Measurements from ENCODE around the gene PARD3. TPM values are rescaled to one million over a fixed set of nuclear protein-coding genes. Genes with fewer than 3 reads are reported as not detected.

The PARD3 gene
- total and polyA plus RNA-seq, 2 experiments from 2014 or later: 6.3 to 21.2 TPM

GRCh38 chr10:34229917-34230316 lies 585.2 kb downstream of the PARD3 start:
- no peaks in the 10 kb centered on the region for H3K9me3 ChIP-seq (ENCODE audit: low read depth)
- no peaks in the 10 kb centered on the region for H3K27me3 ChIP-seq (replicated peaks; ENCODE audit: insufficient read depth)
- H3K79me2 ChIP-seq (ENCODE audit: insufficient read depth): no peaks in the 10 kb centered on the region
- H3F3A ChIP-seq (ENCODE audit: insufficient read depth): no peaks in the 10 kb centered on the region
- H3K4me3 ChIP-seq: no peak overlapping the region
- no peak overlapping the region for H3K4me2 ChIP-seq (ENCODE audit: unreplicated experiment)
- no peaks in the 10 kb centered on the region for H4K20me1 ChIP-seq (ENCODE audit: insufficient read depth)
- H3K9ac ChIP-seq: no peak overlapping the region
- H3K9me2 ChIP-seq (ENCODE audit: insufficient read depth): no peaks in the 10 kb centered on the region
- H2AFZ ChIP-seq: no peak overlapping the region
- DNase-seq: no peak
- H3K27ac ChIP-seq: no peak overlapping the region
- 86 to 89% methylated on average over 3 of the region's 3 CpGs for WGBS, 2 experiments (ENCODE audit: low coverage in 1 of 2, low lambda C conversion rate in 2 of 2, missing lambda C conversion rate in 2 of 2)
- no peaks in the 10 kb centered on the region for H3K36me3 ChIP-seq (ENCODE audit: low read depth)
- H3K4me1 ChIP-seq (ENCODE audit: insufficient read depth): no peaks in the 10 kb centered on the region
- TF ChIP-seq EZH2 (IDR thresholded peaks at IDR 0.05; ENCODE audit: insufficient read depth, poor library complexity, severe bottlenecking) (no peak), EZH2phosphoT487 (IDR thresholded peaks at IDR 0.05; ENCODE audit: insufficient read depth, low read depth) (no peak)
- in situ Hi-C loops (cut with MboI): no loop called here

- no peak overlapping the region for H3K9ac ChIP-seq
- WGBS, 2 experiments (ENCODE audit: low coverage in 1 of 2, low lambda C conversion rate in 2 of 2, missing lambda C conversion rate in 2 of 2): 80 to 84% methylated on average over 7 of the region's 7 CpGs
- no peaks in the 10 kb centered on the region for H3K79me2 ChIP-seq (ENCODE audit: insufficient read depth)
- no peaks in the 10 kb centered on the region for H3F3A ChIP-seq (ENCODE audit: insufficient read depth)
- DNase-seq: no peak
- H3K36me3 ChIP-seq (ENCODE audit: low read depth): no peaks in the 10 kb centered on the region
- no peak overlapping the region for H3K27ac ChIP-seq
- no peaks in the 10 kb centered on the region for H4K20me1 ChIP-seq (ENCODE audit: insufficient read depth)
- H3K4me3 ChIP-seq: no peak overlapping the region
- H3K9me3 ChIP-seq (ENCODE audit: low read depth): no peaks in the 10 kb centered on the region
- H3K4me1 ChIP-seq (ENCODE audit: insufficient read depth): no peaks in the 10 kb centered on the region
- TF ChIP-seq EZH2phosphoT487 (IDR thresholded peaks at IDR 0.05; ENCODE audit: insufficient read depth, low read depth) (no peak), EZH2 (IDR thresholded peaks at IDR 0.05; ENCODE audit: insufficient read depth, poor library complexity, severe bottlenecking) (no peak)
- no peak overlapping the region for H2AFZ ChIP-seq
- H3K9me2 ChIP-seq (ENCODE audit: insufficient read depth): no peaks in the 10 kb centered on the region
- no peak overlapping the region for H3K4me2 ChIP-seq (ENCODE audit: unreplicated experiment)
- H3K27me3 ChIP-seq (replicated peaks; ENCODE audit: insufficient read depth): no peaks in the 10 kb centered on the region
- in situ Hi-C loops (cut with MboI): no loop called here
Measured at GRCh38 chr10:34228066-34228465, 587.0 kb downstream of the PARD3 start.

GRCh38 chr10:34224639-34225038 lies 590.5 kb downstream of the PARD3 start:
- H3K4me1 ChIP-seq (ENCODE audit: insufficient read depth): no peaks in the 10 kb centered on the region
- H3K9me3 ChIP-seq (ENCODE audit: low read depth): no peaks in the 10 kb centered on the region
- TF ChIP-seq EZH2 (IDR thresholded peaks at IDR 0.05; ENCODE audit: insufficient read depth, poor library complexity, severe bottlenecking) (no peak), EZH2phosphoT487 (IDR thresholded peaks at IDR 0.05; ENCODE audit: insufficient read depth, low read depth) (no peak)
- H3K4me3 ChIP-seq: no peak overlapping the region
- no peaks in the 10 kb centered on the region for H3K79me2 ChIP-seq (ENCODE audit: insufficient read depth)
- no peak overlapping the region for H2AFZ ChIP-seq
- no peak overlapping the region for H3K9ac ChIP-seq
- no peaks in the 10 kb centered on the region for H3K9me2 ChIP-seq (ENCODE audit: insufficient read depth)
- H3F3A ChIP-seq (ENCODE audit: insufficient read depth): no peaks in the 10 kb centered on the region
- H3K4me2 ChIP-seq (ENCODE audit: unreplicated experiment): no peak overlapping the region
- DNase-seq: no peak
- no peaks in the 10 kb centered on the region for H4K20me1 ChIP-seq (ENCODE audit: insufficient read depth)
- no peaks in the 10 kb centered on the region for H3K27me3 ChIP-seq (replicated peaks; ENCODE audit: insufficient read depth)
- 95 to 98% methylated on average over 5 of the region's 5 CpGs for WGBS, 2 experiments (ENCODE audit: low coverage in 1 of 2, low lambda C conversion rate in 2 of 2, missing lambda C conversion rate in 2 of 2)
- H3K36me3 ChIP-seq (ENCODE audit: low read depth): no peaks in the 10 kb centered on the region
- H3K27ac ChIP-seq: no peak overlapping the region
- in situ Hi-C loops (cut with MboI): no loop called here

- H3K9me2 ChIP-seq (ENCODE audit: insufficient read depth): no peaks in the 10 kb centered on the region
- no peaks in the 10 kb centered on the region for H3F3A ChIP-seq (ENCODE audit: insufficient read depth)
- H3K9ac ChIP-seq: no peak overlapping the region
- no peaks in the 10 kb centered on the region for H3K36me3 ChIP-seq (ENCODE audit: low read depth)
- H3K9me3 ChIP-seq (ENCODE audit: low read depth): no peaks in the 10 kb centered on the region
- H4K20me1 ChIP-seq (ENCODE audit: insufficient read depth): no peaks in the 10 kb centered on the region
- no peak for TF ChIP-seq EZH2phosphoT487 (IDR thresholded peaks at IDR 0.05; ENCODE audit: insufficient read depth, low read depth)
- TF ChIP-seq EZH2 (IDR thresholded peaks at IDR 0.05; ENCODE audit: insufficient read depth, poor library complexity, severe bottlenecking): no peak
- H3K27ac ChIP-seq: no peak overlapping the region
- H3K27me3 ChIP-seq (replicated peaks; ENCODE audit: insufficient read depth): no peaks in the 10 kb centered on the region
- no peak overlapping the region for H2AFZ ChIP-seq
- in situ Hi-C loops (cut with MboI): no loop called here
- no peaks in the 10 kb centered on the region for H3K4me1 ChIP-seq (ENCODE audit: insufficient read depth)
- no peak overlapping the region for H3K4me2 ChIP-seq (ENCODE audit: unreplicated experiment)
- 76 to 89% methylated on average over 1 of the region's 1 CpG for WGBS, 2 experiments (ENCODE audit: low coverage in 1 of 2, low lambda C conversion rate in 2 of 2, missing lambda C conversion rate in 2 of 2)
- no peak for DNase-seq
- no peaks in the 10 kb centered on the region for H3K79me2 ChIP-seq (ENCODE audit: insufficient read depth)
- no peak overlapping the region for H3K4me3 ChIP-seq
Measured at GRCh38 chr10:34223658-34224057, 591.4 kb downstream of the PARD3 start.

GRCh38 chr10:34222359-34222758 lies 592.7 kb downstream of the PARD3 start:
- Histone ChIP-seq H3K4me2 (ENCODE audit: unreplicated experiment) (no peak overlapping the region), H3K79me2 (ENCODE audit: insufficient read depth) (no peaks in the 10 kb centered on the region), H3K4me1 (ENCODE audit: insufficient read depth) (no peaks in the 10 kb centered on the region), H3K27ac (no peak overlapping the region), H3K9me2 (ENCODE audit: insufficient read depth) (no peaks in the 10 kb centered on the region), H2AFZ (no peak overlapping the region), H4K20me1 (ENCODE audit: insufficient read depth) (no peaks in the 10 kb centered on the region), H3K9me3 (ENCODE audit: low read depth) (no peaks in the 10 kb centered on the region), H3K27me3 (replicated peaks; ENCODE audit: insufficient read depth) (no peaks in the 10 kb centered on the region), H3F3A (ENCODE audit: insufficient read depth) (no peaks in the 10 kb centered on the region), H3K36me3 (ENCODE audit: low read depth) (no peaks in the 10 kb centered on the region), H3K4me3 (no peak overlapping the region), H3K9ac (no peak overlapping the region)
- TF ChIP-seq EZH2 (IDR thresholded peaks at IDR 0.05; ENCODE audit: insufficient read depth, poor library complexity, severe bottlenecking): no peak
- no peak for TF ChIP-seq EZH2phosphoT487 (IDR thresholded peaks at IDR 0.05; ENCODE audit: insufficient read depth, low read depth)
- in situ Hi-C loops (cut with MboI): no loop called here
- no peak for DNase-seq
- WGBS, 2 experiments (ENCODE audit: low coverage in 1 of 2, low lambda C conversion rate in 2 of 2, missing lambda C conversion rate in 2 of 2): 95 to 96% methylated on average over 4 of the region's 4 CpGs
